Fibroblast of lung (primary cell): ENCODE data around the gene CFP.

ENCODE experiments used
- EZH2 ChIP-seq: IDR thresholded peaks from 2 replicates; pipeline ENCODE4 v1.5.1; 2012; ENCODE audit warnings: low read length, control low read depth, mild to moderate bottlenecking; ENCODE audit errors: missing control alignments
- TF ChIP-seq, protein P1 (sequence below), 2 donors: IDR thresholded peaks in 1 of 2; conservative IDR thresholded peaks in 1 of 2; 1 replicate in 1 of 2; 2 replicates in 1 of 2; pipeline ENCODE4 v1.5.1; 2011 to 2012; ENCODE audit warnings: low read length in 2 of 2, control low read depth in 1 of 2, inconsistent platforms in 1 of 2, low read depth in 1 of 2, mild to moderate bottlenecking in 1 of 2

- TF ChIP-seq, protein P1, sequence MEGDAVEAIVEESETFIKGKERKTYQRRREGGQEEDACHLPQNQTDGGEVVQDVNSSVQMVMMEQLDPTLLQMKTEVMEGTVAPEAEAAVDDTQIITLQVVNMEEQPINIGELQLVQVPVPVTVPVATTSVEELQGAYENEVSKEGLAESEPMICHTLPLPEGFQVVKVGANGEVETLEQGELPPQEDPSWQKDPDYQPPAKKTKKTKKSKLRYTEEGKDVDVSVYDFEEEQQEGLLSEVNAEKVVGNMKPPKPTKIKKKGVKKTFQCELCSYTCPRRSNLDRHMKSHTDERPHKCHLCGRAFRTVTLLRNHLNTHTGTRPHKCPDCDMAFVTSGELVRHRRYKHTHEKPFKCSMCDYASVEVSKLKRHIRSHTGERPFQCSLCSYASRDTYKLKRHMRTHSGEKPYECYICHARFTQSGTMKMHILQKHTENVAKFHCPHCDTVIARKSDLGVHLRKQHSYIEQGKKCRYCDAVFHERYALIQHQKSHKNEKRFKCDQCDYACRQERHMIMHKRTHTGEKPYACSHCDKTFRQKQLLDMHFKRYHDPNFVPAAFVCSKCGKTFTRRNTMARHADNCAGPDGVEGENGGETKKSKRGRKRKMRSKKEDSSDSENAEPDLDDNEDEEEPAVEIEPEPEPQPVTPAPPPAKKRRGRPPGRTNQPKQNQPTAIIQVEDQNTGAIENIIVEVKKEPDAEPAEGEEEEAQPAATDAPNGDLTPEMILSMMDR (conservative IDR thresholded peaks at IDR 0.05 in 1 of 2, IDR thresholded peaks at IDR 0.05 in 1 of 2; ENCODE audit: low read depth in 1 of 2, low read length in 2 of 2) = no peak
- TF ChIP-seq EZH2 = no peak
Observed at GRCh38 chrX:47597222-47597621, 32.5 kb downstream of the CFP start.
